Measurements from ENCODE around the gene TUBB3. TPM values are rescaled to one million over a fixed set of nuclear protein-coding genes. Genes with fewer than 3 reads are reported as not detected.

Gene TUBB3
- total and polyA plus RNA-seq, 9 of the 15 experiments (the other 6 are each of a cell fraction or from before 2014, with no cell fraction given): 0.18 to 12.5 (median 5.0) TPM

- TF ChIP-seq ZNF77 (CRISPR knock-in tag; IDR thresholded peaks at IDR 0.05) (no peak), ZNF121 (CRISPR knock-in tag; conservative IDR thresholded peaks at IDR 0.05) (no peak), TOE1 (IDR thresholded peaks at IDR 0.05; ENCODE audit: borderline replicate concordance) (0 out of 2 replicates have a peak, but pooled peaks have one; percentile 17), TOE1 (CRISPR knock-in tag; IDR thresholded peaks at IDR 0.05; ENCODE audit: borderline replicate concordance, low read depth) (no peak), RBM22 (IDR thresholded peaks at IDR 0.05; ENCODE audit: low read depth, low read length, poor library complexity, severe bottlenecking) (peak; percentile 17), MAFG (tag; conservative IDR thresholded peaks at IDR 0.05) (no peak), KAT8 (IDR thresholded peaks at IDR 0.05; ENCODE audit: low read depth) (no peak), CHCHD3 (CRISPR knock-in tag; IDR thresholded peaks at IDR 0.05) (no peak), PHB (CRISPR knock-in tag; IDR thresholded peaks at IDR 0.05) (no peak), ZHX1 (conservative IDR thresholded peaks at IDR 0.05; ENCODE audit: low read length) (no peak), STAG1 (CRISPR knock-in tag; IDR thresholded peaks at IDR 0.05; ENCODE audit: borderline replicate concordance) (no peak), IRF1 (CRISPR knock-in tag; IDR thresholded peaks at IDR 0.05; ENCODE audit: borderline replicate concordance) (no peak), CTCFL (IDR thresholded peaks at IDR 0.05; ENCODE audit: borderline replicate concordance, insufficient read depth, low read depth, low read length, poor library complexity, severe bottlenecking) (peak; percentile 49), NFIX (CRISPR knock-in tag; IDR thresholded peaks at IDR 0.05; ENCODE audit: low read depth) (no peak), YBX1 (IDR thresholded peaks at IDR 0.05) (no peak), KDM5B (IDR thresholded peaks at IDR 0.05; ENCODE audit: insufficient replicate concordance, low read depth, low read length) (no peak), ASH1L (IDR thresholded peaks at IDR 0.05; ENCODE audit: borderline replicate concordance, low read depth, partially characterized antibody) (no peak), TRIM25 (IDR thresholded peaks at IDR 0.05; ENCODE audit: borderline replicate concordance) (no peak), ZNF431 (CRISPR knock-in tag; IDR thresholded peaks at IDR 0.05) (no peak), MECOM (CRISPR knock-in tag; IDR thresholded peaks at IDR 0.05) (no peak)
Observed at GRCh38 chr16:89918453-89919347, 4.4 kb upstream of the TUBB3 start, which contains the start of gene MC1R (continued).

Data from K562 (cell line).